PFSK-1 (cell line): ENCODE data around the gene CDK6.

Source experiments
- FOXP2 ChIP-seq: optimal IDR thresholded peaks from 2 replicates; pipeline ENCODE3; 2011; ENCODE audit warnings: borderline replicate concordance, control low read depth, inconsistent platforms; ENCODE audit not compliant: insufficient read depth; ENCODE audit errors: extremely low read length, extremely low read depth
- POLR2AphosphoS5 ChIP-seq: IDR thresholded peaks from 2 replicates; pipeline ENCODE4 v1.6.1; 2012; ENCODE audit warnings: low read depth, mild to moderate bottlenecking, control low read depth, low read length, moderate library complexity
- SIN3A ChIP-seq: IDR thresholded peaks from 2 replicates; pipeline ENCODE4 v1.6.1; 2012; ENCODE audit warnings: mild to moderate bottlenecking, low read length, moderate library complexity, borderline replicate concordance; ENCODE audit not compliant: insufficient read depth
- TAF1 ChIP-seq: IDR thresholded peaks from 2 replicates; pipeline ENCODE4 v1.6.1; 2012; ENCODE audit warnings: low read length, control low read depth, borderline replicate concordance; ENCODE audit not compliant: insufficient read depth
- TF ChIP-seq, protein P1 (sequence below), 2 experiments: IDR thresholded peaks; 2 replicates each; pipeline versions ENCODE4 v1.6.1 to v1.8.0; 2011 to 2012; ENCODE audit warnings: low read depth in 2 of 2, low read length in 2 of 2, control low read depth in 1 of 2, inconsistent platforms in 1 of 2, mild to moderate bottlenecking in 1 of 2, moderate library complexity in 1 of 2; ENCODE audit not compliant: insufficient read depth in 1 of 2

The CDK6 gene

GRCh38 chr7:92794831-92795230 lies 41.5 kb downstream of the CDK6 start:
- TF ChIP-seq FOXP2 (no peak), POLR2AphosphoS5 (no peak), TAF1 (no peak), SIN3A (no peak)
- TF ChIP-seq, protein P1, sequence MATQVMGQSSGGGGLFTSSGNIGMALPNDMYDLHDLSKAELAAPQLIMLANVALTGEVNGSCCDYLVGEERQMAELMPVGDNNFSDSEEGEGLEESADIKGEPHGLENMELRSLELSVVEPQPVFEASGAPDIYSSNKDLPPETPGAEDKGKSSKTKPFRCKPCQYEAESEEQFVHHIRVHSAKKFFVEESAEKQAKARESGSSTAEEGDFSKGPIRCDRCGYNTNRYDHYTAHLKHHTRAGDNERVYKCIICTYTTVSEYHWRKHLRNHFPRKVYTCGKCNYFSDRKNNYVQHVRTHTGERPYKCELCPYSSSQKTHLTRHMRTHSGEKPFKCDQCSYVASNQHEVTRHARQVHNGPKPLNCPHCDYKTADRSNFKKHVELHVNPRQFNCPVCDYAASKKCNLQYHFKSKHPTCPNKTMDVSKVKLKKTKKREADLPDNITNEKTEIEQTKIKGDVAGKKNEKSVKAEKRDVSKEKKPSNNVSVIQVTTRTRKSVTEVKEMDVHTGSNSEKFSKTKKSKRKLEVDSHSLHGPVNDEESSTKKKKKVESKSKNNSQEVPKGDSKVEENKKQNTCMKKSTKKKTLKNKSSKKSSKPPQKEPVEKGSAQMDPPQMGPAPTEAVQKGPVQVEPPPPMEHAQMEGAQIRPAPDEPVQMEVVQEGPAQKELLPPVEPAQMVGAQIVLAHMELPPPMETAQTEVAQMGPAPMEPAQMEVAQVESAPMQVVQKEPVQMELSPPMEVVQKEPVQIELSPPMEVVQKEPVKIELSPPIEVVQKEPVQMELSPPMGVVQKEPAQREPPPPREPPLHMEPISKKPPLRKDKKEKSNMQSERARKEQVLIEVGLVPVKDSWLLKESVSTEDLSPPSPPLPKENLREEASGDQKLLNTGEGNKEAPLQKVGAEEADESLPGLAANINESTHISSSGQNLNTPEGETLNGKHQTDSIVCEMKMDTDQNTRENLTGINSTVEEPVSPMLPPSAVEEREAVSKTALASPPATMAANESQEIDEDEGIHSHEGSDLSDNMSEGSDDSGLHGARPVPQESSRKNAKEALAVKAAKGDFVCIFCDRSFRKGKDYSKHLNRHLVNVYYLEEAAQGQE (IDR thresholded peaks at IDR 0.05; ENCODE audit: insufficient read depth in 1 of 2, low read depth in 2 of 2, low read length in 2 of 2) = no peak

DNA sequence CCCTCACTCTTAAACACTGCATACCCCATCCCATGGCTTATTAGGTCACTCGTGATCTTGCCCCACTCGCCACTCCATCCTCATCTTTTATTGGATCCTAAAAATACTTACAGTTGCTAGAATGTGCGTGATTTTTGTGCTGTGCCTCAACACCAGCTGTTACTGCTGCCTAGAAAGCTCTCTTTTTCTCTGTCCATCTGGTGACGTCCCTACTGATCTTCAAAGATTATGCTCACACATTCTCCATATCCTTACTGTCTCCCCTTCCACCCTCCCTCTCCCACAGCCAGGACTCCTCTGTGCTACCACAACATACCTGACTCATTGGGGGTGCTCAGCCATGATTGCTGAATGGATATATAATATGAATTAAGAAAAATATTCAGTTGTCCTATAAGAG lies 42.0 kb downstream of the CDK6 start:
- TF ChIP-seq, protein P1 (IDR thresholded peaks at IDR 0.05; ENCODE audit: insufficient read depth in 1 of 2, low read depth in 2 of 2, low read length in 2 of 2) = no peak
- TF ChIP-seq POLR2AphosphoS5 (no peak), SIN3A (no peak)

DNA sequence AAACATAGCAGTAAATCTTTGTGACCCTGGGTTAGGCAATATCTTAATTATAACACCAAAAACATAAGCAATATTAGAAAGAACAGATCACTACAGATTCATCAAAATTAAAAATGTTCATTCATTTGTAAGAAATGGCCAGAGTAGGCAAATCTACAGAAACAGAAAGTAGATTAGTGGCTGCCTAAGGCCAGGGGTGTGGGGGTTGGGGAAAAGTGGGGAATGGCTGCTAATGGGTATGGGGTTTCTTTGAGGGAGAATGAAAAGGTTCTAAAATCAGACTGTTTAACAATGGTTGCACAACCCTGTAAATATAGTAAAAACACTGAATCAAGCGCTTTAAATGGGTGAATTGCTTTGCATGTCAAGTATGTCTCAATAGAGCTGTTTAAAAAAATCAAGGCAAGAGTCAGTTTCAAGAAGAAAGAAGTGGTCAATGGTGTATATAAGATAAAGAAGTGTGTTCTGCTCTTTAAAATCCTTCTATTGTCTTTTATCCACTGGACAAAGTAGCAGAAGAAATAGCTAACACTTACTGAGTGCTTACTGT lies 42.6 kb downstream of the CDK6 start:
- TF ChIP-seq SIN3A (no peak), FOXP2 (no peak), POLR2AphosphoS5 (no peak), TAF1 (no peak)
- TF ChIP-seq, protein P1 (IDR thresholded peaks at IDR 0.05; ENCODE audit: insufficient read depth in 1 of 2, low read depth in 2 of 2, low read length in 2 of 2) = no peak

- TF ChIP-seq, protein P1 (IDR thresholded peaks at IDR 0.05; ENCODE audit: insufficient read depth in 1 of 2, low read depth in 2 of 2, low read length in 2 of 2) = no peak
- TF ChIP-seq SIN3A (no peak), POLR2AphosphoS5 (no peak), FOXP2 (no peak), TAF1 (no peak)
Observed at GRCh38 chr7:92790992-92791391, 45.4 kb downstream of the CDK6 start.
